ENCODE data around the gene CST3.
A peak's percentile ranks its signal among the peaks of the same experiment; 100 is the strongest.

Gene CST3

DNA sequence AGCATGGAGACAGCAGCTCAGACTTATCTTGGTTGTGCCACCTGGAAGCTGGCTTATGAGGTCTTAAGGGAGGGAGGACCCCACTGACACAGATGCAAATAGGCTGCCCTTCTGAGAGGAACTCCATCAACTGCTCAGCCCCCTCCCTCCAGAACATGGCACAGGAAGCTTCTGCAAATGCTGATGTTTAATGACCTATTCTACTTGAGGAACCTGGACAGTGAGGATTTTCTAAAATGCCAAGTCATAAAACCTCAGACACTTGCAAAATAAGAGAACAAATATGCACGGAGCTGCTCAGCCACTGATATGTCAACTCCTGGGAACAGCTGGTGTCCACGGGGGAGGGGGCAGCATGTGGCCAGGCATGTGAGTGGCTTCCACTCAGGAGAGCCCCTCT lies 35.5 kb downstream of the CST3 start:
- DNase-seq (ENCODE audit: low read depth in 1 of 2, low spot score in 1 of 2), result peak in 1 of 2 experiments; percentile 51
- Histone ChIP-seq H3K27ac (replicated peaks) (no peak overlapping the region), H3K4me3 (replicated peaks; ENCODE audit: insufficient read depth, low read length) (no peak overlapping the region), H3K27me3 (ENCODE audit: insufficient read depth, poor library complexity, severe bottlenecking) (peaks cover 3% of the 10 kb centered on the region)
- TF ChIP-seq SPI1 (IDR thresholded peaks at IDR 0.05; ENCODE audit: borderline replicate concordance, low read depth) (0 out of 2 replicates have a peak, but pooled peaks have one; percentile 37), POLR2AphosphoS5 (IDR thresholded peaks at IDR 0.05; ENCODE audit: low read depth) (no peak), GABPA (IDR thresholded peaks at IDR 0.05; ENCODE audit: low read depth) (no peak)
- TF ChIP-seq, protein P1, sequence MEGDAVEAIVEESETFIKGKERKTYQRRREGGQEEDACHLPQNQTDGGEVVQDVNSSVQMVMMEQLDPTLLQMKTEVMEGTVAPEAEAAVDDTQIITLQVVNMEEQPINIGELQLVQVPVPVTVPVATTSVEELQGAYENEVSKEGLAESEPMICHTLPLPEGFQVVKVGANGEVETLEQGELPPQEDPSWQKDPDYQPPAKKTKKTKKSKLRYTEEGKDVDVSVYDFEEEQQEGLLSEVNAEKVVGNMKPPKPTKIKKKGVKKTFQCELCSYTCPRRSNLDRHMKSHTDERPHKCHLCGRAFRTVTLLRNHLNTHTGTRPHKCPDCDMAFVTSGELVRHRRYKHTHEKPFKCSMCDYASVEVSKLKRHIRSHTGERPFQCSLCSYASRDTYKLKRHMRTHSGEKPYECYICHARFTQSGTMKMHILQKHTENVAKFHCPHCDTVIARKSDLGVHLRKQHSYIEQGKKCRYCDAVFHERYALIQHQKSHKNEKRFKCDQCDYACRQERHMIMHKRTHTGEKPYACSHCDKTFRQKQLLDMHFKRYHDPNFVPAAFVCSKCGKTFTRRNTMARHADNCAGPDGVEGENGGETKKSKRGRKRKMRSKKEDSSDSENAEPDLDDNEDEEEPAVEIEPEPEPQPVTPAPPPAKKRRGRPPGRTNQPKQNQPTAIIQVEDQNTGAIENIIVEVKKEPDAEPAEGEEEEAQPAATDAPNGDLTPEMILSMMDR (IDR thresholded peaks at IDR 0.05; ENCODE audit: insufficient read depth, low read length), result no peak
- TF ChIP-seq, protein P2, sequence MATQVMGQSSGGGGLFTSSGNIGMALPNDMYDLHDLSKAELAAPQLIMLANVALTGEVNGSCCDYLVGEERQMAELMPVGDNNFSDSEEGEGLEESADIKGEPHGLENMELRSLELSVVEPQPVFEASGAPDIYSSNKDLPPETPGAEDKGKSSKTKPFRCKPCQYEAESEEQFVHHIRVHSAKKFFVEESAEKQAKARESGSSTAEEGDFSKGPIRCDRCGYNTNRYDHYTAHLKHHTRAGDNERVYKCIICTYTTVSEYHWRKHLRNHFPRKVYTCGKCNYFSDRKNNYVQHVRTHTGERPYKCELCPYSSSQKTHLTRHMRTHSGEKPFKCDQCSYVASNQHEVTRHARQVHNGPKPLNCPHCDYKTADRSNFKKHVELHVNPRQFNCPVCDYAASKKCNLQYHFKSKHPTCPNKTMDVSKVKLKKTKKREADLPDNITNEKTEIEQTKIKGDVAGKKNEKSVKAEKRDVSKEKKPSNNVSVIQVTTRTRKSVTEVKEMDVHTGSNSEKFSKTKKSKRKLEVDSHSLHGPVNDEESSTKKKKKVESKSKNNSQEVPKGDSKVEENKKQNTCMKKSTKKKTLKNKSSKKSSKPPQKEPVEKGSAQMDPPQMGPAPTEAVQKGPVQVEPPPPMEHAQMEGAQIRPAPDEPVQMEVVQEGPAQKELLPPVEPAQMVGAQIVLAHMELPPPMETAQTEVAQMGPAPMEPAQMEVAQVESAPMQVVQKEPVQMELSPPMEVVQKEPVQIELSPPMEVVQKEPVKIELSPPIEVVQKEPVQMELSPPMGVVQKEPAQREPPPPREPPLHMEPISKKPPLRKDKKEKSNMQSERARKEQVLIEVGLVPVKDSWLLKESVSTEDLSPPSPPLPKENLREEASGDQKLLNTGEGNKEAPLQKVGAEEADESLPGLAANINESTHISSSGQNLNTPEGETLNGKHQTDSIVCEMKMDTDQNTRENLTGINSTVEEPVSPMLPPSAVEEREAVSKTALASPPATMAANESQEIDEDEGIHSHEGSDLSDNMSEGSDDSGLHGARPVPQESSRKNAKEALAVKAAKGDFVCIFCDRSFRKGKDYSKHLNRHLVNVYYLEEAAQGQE (IDR thresholded peaks at IDR 0.05; ENCODE audit: insufficient replicate concordance, low read depth), result no peak

DNA sequence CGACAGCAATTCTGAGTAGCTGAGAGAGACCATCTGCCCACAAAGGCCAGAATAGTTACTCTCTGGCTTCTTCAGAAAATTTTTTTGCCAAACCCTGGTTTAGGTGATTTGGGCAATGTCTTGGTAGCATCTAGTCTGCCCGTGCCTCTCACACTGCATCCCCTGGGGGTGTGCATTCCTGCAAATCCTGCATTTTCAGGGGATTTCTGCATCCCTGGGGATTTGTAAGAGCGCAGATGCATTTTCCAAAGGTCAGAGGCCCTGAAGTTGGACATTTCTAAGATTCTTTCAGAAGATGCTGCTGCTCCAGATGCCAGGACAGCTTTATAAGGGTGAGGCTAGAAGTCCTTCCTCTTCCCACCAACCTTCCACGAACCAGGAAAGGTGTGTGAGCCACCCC lies 36.0 kb downstream of the CST3 start:
- TF ChIP-seq POLR2AphosphoS5 (IDR thresholded peaks at IDR 0.05; ENCODE audit: low read depth) (no peak), GABPA (IDR thresholded peaks at IDR 0.05; ENCODE audit: low read depth) (no peak), SPI1 (IDR thresholded peaks at IDR 0.05; ENCODE audit: borderline replicate concordance, low read depth) (no peak)
- TF ChIP-seq, protein P2 (IDR thresholded peaks at IDR 0.05; ENCODE audit: insufficient replicate concordance, low read depth), result no peak
- TF ChIP-seq, protein P1 (IDR thresholded peaks at IDR 0.05; ENCODE audit: insufficient read depth, low read length), result no peak
- Histone ChIP-seq H3K4me3 (replicated peaks; ENCODE audit: insufficient read depth, low read length) (no peak overlapping the region), H3K27me3 (ENCODE audit: insufficient read depth, poor library complexity, severe bottlenecking) (peaks cover 3% of the 10 kb centered on the region), H3K27ac (replicated peaks) (no peak overlapping the region)
- no peak for DNase-seq (ENCODE audit: low read depth in 1 of 2, low spot score in 1 of 2)

DNA sequence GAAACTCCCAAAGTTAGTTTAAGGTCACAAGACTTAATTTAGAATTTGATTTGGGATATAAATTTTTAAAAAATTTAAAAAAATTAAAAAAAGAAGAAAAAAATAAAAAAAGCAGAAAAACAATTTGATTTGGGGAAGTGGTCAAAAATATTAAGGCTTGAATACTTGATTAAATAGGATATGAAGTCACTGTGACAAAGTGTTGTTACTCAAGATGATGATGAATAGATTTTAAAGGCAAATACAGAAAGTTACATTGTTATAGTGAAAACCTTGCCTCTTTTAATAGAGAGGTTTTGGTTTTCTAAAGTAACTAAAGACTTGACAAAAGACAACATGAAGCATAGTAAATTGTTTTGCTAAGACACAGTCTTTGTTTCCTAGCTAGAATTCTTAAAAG lies 39.3 kb downstream of the CST3 start:
- no peak overlapping the region for H3K4me3 ChIP-seq (replicated peaks; ENCODE audit: insufficient read depth, low read length)
- TF ChIP-seq POLR2AphosphoS5 (IDR thresholded peaks at IDR 0.05; ENCODE audit: low read depth) (no peak), SPI1 (IDR thresholded peaks at IDR 0.05; ENCODE audit: borderline replicate concordance, low read depth) (no peak), GABPA (IDR thresholded peaks at IDR 0.05; ENCODE audit: low read depth) (no peak)
- TF ChIP-seq, protein P1 (IDR thresholded peaks at IDR 0.05; ENCODE audit: insufficient read depth, low read length), result no peak
- TF ChIP-seq, protein P2 (IDR thresholded peaks at IDR 0.05; ENCODE audit: insufficient replicate concordance, low read depth), result no peak
- H3K27ac ChIP-seq (replicated peaks), result no peak overlapping the region
- no peak for DNase-seq (ENCODE audit: low read depth in 1 of 2, low spot score in 1 of 2)
- peaks cover 7% of the 10 kb centered on the region for H3K27me3 ChIP-seq (ENCODE audit: insufficient read depth, poor library complexity, severe bottlenecking)
